Suprapubic skin (tissue), 4 donors: ENCODE results near the gene TMEFF1. TPM values are rescaled to one million over a fixed set of nuclear protein-coding genes. Genes with fewer than 3 reads are reported as not detected.

Source experiments
- DNase-seq, 2 donors: peaks; one replicate each; pipeline ENCODE4 v3.0.0-alpha.2; 2019; ENCODE audit warnings: low spot score in 2 of 2
- H3K27ac ChIP-seq: fragments of 200-600 bp; sonication (generic); one replicate; pipeline ENCODE4 v1.5.1; 2019
- H3K27me3 ChIP-seq: fragments of 200-600 bp; sonication (generic); one replicate; pipeline ENCODE4 v1.5.1; 2019
- H3K36me3 ChIP-seq: fragments of 200-600 bp; sonication (generic); one replicate; pipeline ENCODE4 v1.5.1; 2019
- H3K4me1 ChIP-seq: fragments of 200-600 bp; sonication (generic); one replicate; pipeline ENCODE4 v1.5.1; 2019
- H3K4me3 ChIP-seq: fragments of 200-600 bp; sonication (generic); one replicate; pipeline ENCODE4 v1.5.1; 2019; ENCODE audit warnings: mild to moderate bottlenecking
- H3K9me3 ChIP-seq: fragments of 200-600 bp; sonication (generic); one replicate; pipeline ENCODE4 v1.5.1; 2019
- CTCF ChIP-seq, 2 donors: fragments of 200-600 bp in 1 of 2; fragments of 450-650 bp in 1 of 2; sonication (generic) in 1 of 2; IDR thresholded peaks; one replicate each; pipeline ENCODE4 v1.5.1; 2016 to 2019; ENCODE audit warnings: antibody characterized with exemption in 2 of 2, mild to moderate bottlenecking in 1 of 2, moderate library complexity in 1 of 2
- EP300 ChIP-seq: sonication (generic); formaldehyde crosslinking; IDR thresholded peaks from one replicate; pipeline ENCODE4 v1.6.1; 2017; ENCODE audit warnings: antibody characterized with exemption
- POLR2A ChIP-seq, 2 donors: fragments of 450-650 bp; IDR thresholded peaks; one replicate each; pipeline ENCODE4 v1.6.1; 2017; ENCODE audit warnings: antibody characterized with exemption in 2 of 2, mild to moderate bottlenecking in 2 of 2, moderate library complexity in 2 of 2
- POLR2AphosphoS5 ChIP-seq, 3 donors: sonication (generic); formaldehyde crosslinking; IDR thresholded peaks; one replicate each; pipeline ENCODE4 v1.6.1; 2017; ENCODE audit warnings: antibody characterized with exemption in 3 of 3
- WGBS: methylation state at CpG from one replicate; pipeline ENCODE4 v1.1.5; 2018; 5-methylcytosine and 5-hydroxymethylcytosine counted together
- total RNA-seq, 4 donors: library from RNA; depleted of rRNA; stranded (reverse); fragments of >200 nt; gene quantifications; one replicate each; pipeline ENCODE4 v1.1.0, GENCODE V29; 2016

The TMEFF1 gene
- total RNA-seq, 4 donors from 2014 or later: 0.32 to 0.49 TPM; not detected in 2

GRCh38 chr9:100477241-100477640 is 4.3 kb downstream of the TMEFF1 start:
- Histone ChIP-seq H3K9me3 (no peaks in the 10 kb centered on the region), H3K27me3 (peaks cover 13% of the 10 kb centered on the region), H3K4me1 (peaks cover 17% of the 10 kb centered on the region), H3K4me3 (no peak overlapping the region), H3K36me3 (no peaks in the 10 kb centered on the region), H3K27ac (no peak overlapping the region)
- TF ChIP-seq POLR2A (IDR thresholded peaks at IDR 0.05) (no peak), CTCF (IDR thresholded peaks at IDR 0.05) (no peak), EP300 (no peak), POLR2AphosphoS5 (IDR thresholded peaks at IDR 0.05) (no peak)
- DNase-seq: no peak
- WGBS: 74% methylated on average over 4 of the region's 4 CpGs

GRCh38 chr9:100478192-100478591 is 5.2 kb downstream of the TMEFF1 start:
- Histone ChIP-seq H3K9me3 (no peaks in the 10 kb centered on the region), H3K4me3 (no peak overlapping the region), H3K36me3 (no peaks in the 10 kb centered on the region), H3K27ac (no peak overlapping the region), H3K27me3 (peaks cover 13% of the 10 kb centered on the region), H3K4me1 (peaks cover 12% of the 10 kb centered on the region)
- DNase-seq: no peak
- TF ChIP-seq CTCF (IDR thresholded peaks at IDR 0.05) (no peak), POLR2A (IDR thresholded peaks at IDR 0.05) (no peak), POLR2AphosphoS5 (IDR thresholded peaks at IDR 0.05) (no peak), EP300 (no peak)
- WGBS: 96% methylated on average over 6 of the region's 6 CpGs

GRCh38 chr9:100479820-100480219 is 6.9 kb downstream of the TMEFF1 start:
- WGBS: 89% methylated on average over 2 of the region's 2 CpGs
- DNase-seq: no peak
- no peak overlapping the region for H3K4me3 ChIP-seq
- no peaks in the 10 kb centered on the region for H3K36me3 ChIP-seq
- H3K9me3 ChIP-seq: no peaks in the 10 kb centered on the region
- H3K27ac ChIP-seq: no peak overlapping the region
- H3K27me3 ChIP-seq: no peaks in the 10 kb centered on the region
- TF ChIP-seq CTCF (IDR thresholded peaks at IDR 0.05) (no peak), POLR2A (IDR thresholded peaks at IDR 0.05) (no peak), EP300 (no peak), POLR2AphosphoS5 (IDR thresholded peaks at IDR 0.05) (no peak)
- H3K4me1 ChIP-seq: no peaks in the 10 kb centered on the region

- no peak for DNase-seq
- Histone ChIP-seq H3K4me3 (no peak overlapping the region), H3K36me3 (no peaks in the 10 kb centered on the region), H3K9me3 (no peaks in the 10 kb centered on the region), H3K4me1 (no peaks in the 10 kb centered on the region), H3K27me3 (no peaks in the 10 kb centered on the region), H3K27ac (no peak overlapping the region)
- TF ChIP-seq POLR2AphosphoS5 (IDR thresholded peaks at IDR 0.05): no peak
- no peak for TF ChIP-seq EP300
- 64% methylated on average over 1 of the region's 1 CpG for WGBS
Measured at GRCh38 chr9:100485196-100485595, 12.2 kb downstream of the TMEFF1 start.

DNA sequence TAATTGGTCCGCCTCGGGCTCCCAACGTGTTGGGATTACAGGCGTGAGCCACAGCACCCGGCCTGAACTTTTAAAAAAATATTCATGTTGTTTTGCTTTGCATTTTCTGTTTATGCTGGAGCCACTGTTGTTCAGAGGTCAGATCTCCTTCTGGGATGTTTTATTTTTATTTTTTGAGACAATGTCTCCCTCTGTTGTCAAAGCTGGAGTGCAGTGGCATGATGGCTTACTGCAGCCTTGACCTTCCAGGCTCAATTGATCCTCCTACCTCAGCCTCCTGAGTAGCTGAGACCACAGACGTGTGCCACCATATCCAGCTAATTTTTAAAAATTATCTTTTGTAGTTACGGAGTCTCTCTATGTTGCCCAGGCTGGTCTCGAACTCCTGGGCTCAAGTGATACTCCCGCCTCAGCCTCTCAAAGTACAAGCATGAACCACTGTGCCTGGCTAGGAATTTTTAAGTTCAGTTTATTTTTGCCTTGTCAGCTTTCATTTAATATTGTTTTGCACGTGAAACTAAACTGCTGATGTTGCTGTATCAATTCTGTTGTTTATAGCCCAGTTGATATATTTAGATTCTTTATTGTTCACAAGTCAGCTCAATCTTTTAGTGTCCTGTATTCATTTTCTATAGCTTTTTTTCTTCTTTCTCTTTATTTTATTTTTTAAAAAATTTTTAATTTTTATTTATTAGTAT is 13.7 kb downstream of the TMEFF1 start:
- Histone ChIP-seq H3K27me3 (no peaks in the 10 kb centered on the region), H3K9me3 (no peaks in the 10 kb centered on the region), H3K36me3 (no peaks in the 10 kb centered on the region), H3K4me1 (no peaks in the 10 kb centered on the region), H3K27ac (no peak overlapping the region), H3K4me3 (no peak overlapping the region)
- TF ChIP-seq CTCF (IDR thresholded peaks at IDR 0.05) (no peak), POLR2A (IDR thresholded peaks at IDR 0.05) (no peak), EP300 (no peak), POLR2AphosphoS5 (IDR thresholded peaks at IDR 0.05) (no peak)
- no peak for DNase-seq
- 89% methylated on average over 10 of the region's 10 CpGs for WGBS
